BE2C (cell line): ENCODE data around the gene TIMM8B. TPM values are rescaled to one million over a fixed set of nuclear protein-coding genes. Genes with fewer than 3 reads are reported as not detected.

Experiments
- DNase-seq: peaks from one replicate; pipeline ENCODE4 v3.0.0-alpha.2; 2020
- H3K27me3 ChIP-seq: fragments of 250-450 bp; sonication (Bioruptor Pico); 2 replicates; pipeline ENCODE4 v1.5.1; 2020; ENCODE audit warnings: mild to moderate bottlenecking
- H3K36me3 ChIP-seq: fragments of 250-450 bp; sonication (Bioruptor Pico); 2 replicates; pipeline ENCODE4 v1.5.1; 2020; ENCODE audit warnings: mild to moderate bottlenecking
- H3K4me1 ChIP-seq: fragments of 250-450 bp; sonication (Bioruptor Pico); 2 replicates; pipeline ENCODE4 v1.5.1; 2020
- H3K4me3 ChIP-seq: 2 replicates; pipeline ENCODE4 v1.5.1; 2011; ENCODE audit warnings: low read depth, low read length
- H3K9me3 ChIP-seq: fragments of 250-450 bp; sonication (Bioruptor Pico); 2 replicates; pipeline ENCODE4 v1.5.1; 2020
- CTCF ChIP-seq: IDR thresholded peaks from 2 replicates; pipeline ENCODE4 v1.5.1; 2012; ENCODE audit warnings: mild to moderate bottlenecking, low read depth, low read length
- polyA plus RNA-seq: library from polyadenylated mRNA; unstranded; fragments of >200 nt; gene quantifications from one replicate; pipeline ENCODE4 v1.2.1, GENCODE V29; 2012; ENCODE audit warnings: low read depth, missing spikeins; ENCODE audit not compliant: insufficient read length, insufficient read depth

Gene TIMM8B
- 380 TPM for polyA plus RNA-seq

- TF ChIP-seq CTCF: peak; percentile 25; the same call in 1 of the 2 replicates
- peaks cover 79% of the 10 kb centered on the region for H3K36me3 ChIP-seq
Observed at GRCh38 chr11:112086422-112087191, at the start of gene TIMM8B, which contains the start of gene SDHD. Gene TIMM8B (minus strand): TSS chr11:112086756. CDS start chr11:112086723, 33 bp downstream. Gene SDHD (plus strand): TSS chr11:112086873. CDS start chr11:112086908, 35 bp downstream.

GRCh38 chr11:112134473-112134872 lies 47.9 kb upstream of the TIMM8B start:
- Histone ChIP-seq H3K4me1 (no peaks in the 10 kb centered on the region), H3K9me3 (no peaks in the 10 kb centered on the region), H3K27me3 (no peaks in the 10 kb centered on the region), H3K36me3 (no peaks in the 10 kb centered on the region), H3K4me3 (no peak overlapping the region)
- DNase-seq: no peak
- TF ChIP-seq CTCF: no peak

More at GRCh38 chr11:112086422-112087191, at the start of gene TIMM8B, which contains the start of gene SDHD:
- Histone ChIP-seq H3K9me3 (no peaks in the 10 kb centered on the region), H3K27me3 (no peaks in the 10 kb centered on the region), H3K4me3 (peak within 1 kb of the TSS; percentile 91), H3K4me1 (no peaks in the 10 kb centered on the region; the same call in 1 of the 2 replicates)
- peak; percentile 95 for DNase-seq

- Histone ChIP-seq H3K27me3 (no peaks in the 10 kb centered on the region), H3K9me3 (no peaks in the 10 kb centered on the region), H3K4me1 (peaks cover 3% of the 10 kb centered on the region; the same call in 1 of the 2 replicates), H3K36me3 (no peaks in the 10 kb centered on the region), H3K4me3 (no peak overlapping the region)
- DNase-seq: no peak
- no peak for TF ChIP-seq CTCF
Observed at GRCh38 chr11:112132737-112133136, 46.2 kb upstream of the TIMM8B start.

GRCh38 chr11:112129656-112130055 lies 43.1 kb upstream of the TIMM8B start:
- Histone ChIP-seq H3K27me3 (no peaks in the 10 kb centered on the region), H3K9me3 (no peaks in the 10 kb centered on the region), H3K36me3 (no peaks in the 10 kb centered on the region), H3K4me1 (peaks cover 3% of the 10 kb centered on the region; the same call in 1 of the 2 replicates), H3K4me3 (no peak overlapping the region)
- DNase-seq: no peak
- TF ChIP-seq CTCF: no peak

- H3K36me3 ChIP-seq: no peaks in the 10 kb centered on the region
- no peak for TF ChIP-seq CTCF
- H3K4me1 ChIP-seq: peaks cover 3% of the 10 kb centered on the region; the same call in 1 of the 2 replicates
- H3K9me3 ChIP-seq: no peaks in the 10 kb centered on the region
- H3K4me3 ChIP-seq: no peak overlapping the region
- H3K27me3 ChIP-seq: no peaks in the 10 kb centered on the region
- peak; percentile 64 for DNase-seq
Observed at GRCh38 chr11:112128483-112129121, 42.0 kb upstream of the TIMM8B start.
